Prostate gland (tissue), 2 donors: ENCODE measurements around the gene TOP1. TPM values are rescaled to one million over a fixed set of nuclear protein-coding genes. Genes with fewer than 3 reads are reported as not detected.

Experiments
- DNase-seq: peaks from one replicate; pipeline ENCODE4 v3.0.0-alpha.2; 2019; ENCODE audit warnings: low spot score
- H3K27ac ChIP-seq, 2 donors: fragments of 200-600 bp; sonication (generic); 2 replicates each; pipeline ENCODE4 v1.5.1; 2017 to 2019
- H3K27me3 ChIP-seq: fragments of 200-600 bp; sonication (generic); replicated peaks from 2 replicates; pipeline ENCODE4 v1.5.1; 2019; ENCODE audit not compliant: insufficient read depth
- H3K36me3 ChIP-seq, 2 donors: fragments of 200-600 bp; sonication (generic); 1 replicate in 1 of 2; 2 replicates in 1 of 2; pipeline versions ENCODE4 v1.5.1 to v1.8.1; 2017 to 2019
- H3K4me1 ChIP-seq: fragments of 200-600 bp; sonication (generic); replicated peaks from 2 replicates; pipeline ENCODE4 v1.5.1; 2019
- H3K4me3 ChIP-seq, 2 donors: fragments of 200-600 bp; sonication (generic); 2 replicates each; pipeline ENCODE4 v1.5.1; 2017 to 2019
- H3K9me3 ChIP-seq: fragments of 200-600 bp; sonication (generic); 2 replicates; pipeline ENCODE4 v1.5.1; 2017
- POLR2A ChIP-seq: fragments of 450-650 bp; IDR thresholded peaks from one replicate; pipeline ENCODE4 v1.6.1; 2016; ENCODE audit warnings: antibody characterized with exemption, mild to moderate bottlenecking
- POLR2AphosphoS5 ChIP-seq: sonication (generic); formaldehyde crosslinking; IDR thresholded peaks from one replicate; pipeline ENCODE4 v1.6.1; 2017; ENCODE audit warnings: antibody characterized with exemption
- WGBS: methylation state at CpG from one replicate; pipeline ENCODE4 v1.1.5; 2018; 5-methylcytosine and 5-hydroxymethylcytosine counted together
- intact Hi-C: fragments of 100-400 bp; cut with DNase I; formaldehyde crosslinking; loops from one replicate; pipeline ENCODE4 v1.14.2; 2022
- total RNA-seq, 2 donors: library from RNA; depleted of rRNA; stranded (reverse); fragments of >200 nt; gene quantifications; one replicate each; pipeline ENCODE4 v1.1.0, GENCODE V29; 2016
- TF ChIP-seq, protein P1 (sequence below), 4 experiments: fragments of 200-600 bp in 2 of 4; fragments of 450-650 bp in 2 of 4; sonication (generic) in 2 of 4; IDR thresholded peaks; 1 replicate in 3 of 4; 2 replicates in 1 of 4; pipeline ENCODE4 v1.5.1; 2016 to 2019; ENCODE audit warnings: antibody characterized with exemption in 4 of 4, mild to moderate bottlenecking in 2 of 4, moderate library complexity in 2 of 4

TOP1 gene
- total RNA-seq, 2 donors from 2014 or later, result 32.3 to 36.9 TPM

DNA sequence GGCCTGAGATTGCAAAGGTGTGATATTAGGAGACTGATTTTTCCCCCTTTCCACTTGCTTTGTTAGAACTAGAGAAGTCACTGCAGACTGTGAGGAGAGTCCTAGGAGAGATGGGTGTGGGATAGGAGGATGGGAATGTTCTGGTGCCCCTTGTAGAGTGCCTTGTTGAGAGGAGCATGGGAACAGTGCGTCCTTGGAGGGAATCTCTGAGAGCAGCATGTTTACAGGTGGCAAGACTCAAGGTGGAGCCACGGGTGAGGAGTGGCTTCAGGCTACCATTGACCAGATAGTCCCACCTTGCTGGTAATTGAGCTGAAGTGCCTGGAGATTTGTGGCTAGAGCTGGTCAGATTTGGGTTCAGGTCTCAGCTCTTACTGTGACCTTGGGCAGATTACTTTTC, 114.7 kb downstream of the TOP1 start:
- no peak for TF ChIP-seq POLR2A
- TF ChIP-seq POLR2AphosphoS5, result no peak
- TF ChIP-seq, protein P1, sequence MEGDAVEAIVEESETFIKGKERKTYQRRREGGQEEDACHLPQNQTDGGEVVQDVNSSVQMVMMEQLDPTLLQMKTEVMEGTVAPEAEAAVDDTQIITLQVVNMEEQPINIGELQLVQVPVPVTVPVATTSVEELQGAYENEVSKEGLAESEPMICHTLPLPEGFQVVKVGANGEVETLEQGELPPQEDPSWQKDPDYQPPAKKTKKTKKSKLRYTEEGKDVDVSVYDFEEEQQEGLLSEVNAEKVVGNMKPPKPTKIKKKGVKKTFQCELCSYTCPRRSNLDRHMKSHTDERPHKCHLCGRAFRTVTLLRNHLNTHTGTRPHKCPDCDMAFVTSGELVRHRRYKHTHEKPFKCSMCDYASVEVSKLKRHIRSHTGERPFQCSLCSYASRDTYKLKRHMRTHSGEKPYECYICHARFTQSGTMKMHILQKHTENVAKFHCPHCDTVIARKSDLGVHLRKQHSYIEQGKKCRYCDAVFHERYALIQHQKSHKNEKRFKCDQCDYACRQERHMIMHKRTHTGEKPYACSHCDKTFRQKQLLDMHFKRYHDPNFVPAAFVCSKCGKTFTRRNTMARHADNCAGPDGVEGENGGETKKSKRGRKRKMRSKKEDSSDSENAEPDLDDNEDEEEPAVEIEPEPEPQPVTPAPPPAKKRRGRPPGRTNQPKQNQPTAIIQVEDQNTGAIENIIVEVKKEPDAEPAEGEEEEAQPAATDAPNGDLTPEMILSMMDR (IDR thresholded peaks at IDR 0.05), result no peak
- Histone ChIP-seq H3K27ac (no peak overlapping the region), H3K27me3 (no peaks in the 10 kb centered on the region), H3K36me3 (no peaks in the 10 kb centered on the region), H3K4me3 (no peak overlapping the region), H3K9me3 (no peaks in the 10 kb centered on the region), H3K4me1 (peaks cover 9% of the 10 kb centered on the region)
- DNase-seq, result no peak
- WGBS, result 50% methylated on average over 2 of the region's 2 CpGs
- intact Hi-C loops, result no loop called here

DNA sequence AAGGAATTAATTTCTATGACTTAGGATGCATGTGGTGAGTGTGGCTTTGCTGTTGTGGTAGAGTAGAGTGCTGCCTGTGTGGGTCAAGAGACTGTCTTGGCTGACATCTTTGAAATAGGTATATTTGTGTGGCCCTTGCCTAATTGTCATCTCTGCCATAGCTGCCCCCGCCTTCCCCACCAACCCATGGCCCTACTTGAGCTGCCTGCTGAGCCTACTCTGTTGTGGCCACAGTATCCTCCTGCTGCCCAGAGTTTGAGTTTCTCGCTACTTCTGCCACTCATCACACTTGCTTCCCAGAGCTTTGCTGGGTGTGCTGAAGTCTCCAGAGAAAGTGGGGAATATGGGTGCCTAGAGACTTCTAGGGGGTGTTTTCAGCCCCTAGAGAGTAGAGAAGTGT, 116.7 kb downstream of the TOP1 start:
- no peak for TF ChIP-seq POLR2AphosphoS5
- TF ChIP-seq, protein P1 (IDR thresholded peaks at IDR 0.05), result no peak
- no peak for TF ChIP-seq POLR2A
- peak overlapping the region; percentile 34 to 55 for H3K27ac ChIP-seq
- no peak overlapping the region for H3K4me3 ChIP-seq
- no peaks in the 10 kb centered on the region for H3K9me3 ChIP-seq
- no peak for DNase-seq
- no peaks in the 10 kb centered on the region for H3K27me3 ChIP-seq
- no peaks in the 10 kb centered on the region for H3K36me3 ChIP-seq
- intact Hi-C loops, result no loop called here
- peaks cover 9% of the 10 kb centered on the region for H3K4me1 ChIP-seq
- 100% methylated on average over 2 of the region's 2 CpGs for WGBS

DNA sequence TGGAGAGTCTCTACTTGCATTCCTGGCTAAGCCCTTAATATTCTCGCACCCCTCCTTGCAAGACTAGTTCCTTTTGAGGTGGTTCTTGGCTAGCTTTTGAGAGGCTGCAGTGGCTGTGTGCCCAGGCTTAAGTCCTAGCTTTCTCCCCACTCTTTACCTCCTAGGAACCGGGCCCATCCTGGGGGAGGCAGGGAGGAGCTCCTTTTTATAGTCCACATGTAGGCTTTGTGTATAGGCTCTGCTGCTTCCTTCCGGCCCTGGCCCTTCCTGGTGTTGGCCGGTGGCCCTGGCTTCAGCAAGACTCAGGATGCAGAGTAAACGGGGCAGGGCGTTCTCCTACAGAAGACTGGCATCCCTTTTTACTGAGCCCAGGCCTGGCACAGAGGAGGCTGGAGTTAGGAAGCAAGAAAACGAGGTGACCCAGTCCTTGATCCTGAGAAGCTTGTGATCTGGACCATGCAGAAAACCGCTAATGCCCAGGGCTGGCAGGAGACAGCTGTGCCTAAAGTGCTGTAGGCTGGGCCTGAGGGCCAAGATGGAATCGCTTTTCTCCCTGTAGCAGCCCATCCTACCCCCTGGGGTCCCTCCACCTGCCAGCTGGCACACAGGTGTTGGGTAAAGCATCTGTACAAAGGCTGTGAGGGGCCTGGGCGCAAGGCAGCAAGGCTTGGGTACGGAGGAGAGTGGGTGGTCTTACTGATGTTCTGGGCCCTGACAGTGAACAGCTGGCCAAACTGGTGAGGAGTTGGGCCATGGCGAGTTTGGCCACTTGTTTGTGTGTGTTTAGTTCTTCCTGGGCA, 117.4 kb downstream of the TOP1 start:
- H3K27me3 ChIP-seq, result no peaks in the 10 kb centered on the region

DNA sequence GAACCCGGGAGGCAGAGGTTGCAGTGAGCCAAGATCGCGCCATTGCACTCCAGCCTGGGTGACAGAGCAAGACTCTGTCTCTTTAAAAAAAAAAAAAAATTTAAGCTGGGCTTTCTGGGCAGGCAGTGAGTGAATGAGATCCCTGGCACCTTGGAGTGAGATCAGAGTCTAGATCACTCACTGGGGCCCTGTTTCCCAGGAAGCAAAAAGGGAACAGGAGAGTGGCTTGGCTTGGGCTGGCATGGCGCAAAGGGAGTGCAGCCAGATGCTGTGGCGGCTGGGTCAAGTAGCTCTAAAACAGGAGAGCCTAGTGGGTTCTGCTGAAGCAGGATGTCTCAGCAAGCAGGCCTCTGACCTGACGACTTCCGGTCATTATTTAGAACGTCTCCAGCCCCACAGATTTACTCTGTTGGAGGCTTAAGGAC, 119.2 kb downstream of the TOP1 start:
- 59% methylated on average over 8 of the region's 8 CpGs for WGBS
- DNase-seq, result no peak
- Histone ChIP-seq H3K27me3 (no peaks in the 10 kb centered on the region), H3K36me3 (no peaks in the 10 kb centered on the region), H3K9me3 (no peaks in the 10 kb centered on the region), H3K27ac (peak overlapping the region in 1 of 2 donors; percentile 4), H3K4me1 (peaks cover 9% of the 10 kb centered on the region), H3K4me3 (no peak overlapping the region)
- TF ChIP-seq POLR2A, result no peak
- TF ChIP-seq, protein P1 (IDR thresholded peaks at IDR 0.05), result no peak
- TF ChIP-seq POLR2AphosphoS5, result no peak
- intact Hi-C loops, result no loop called here

More for the DNA sequence above, 117.4 kb downstream of the TOP1 start:
- TF ChIP-seq POLR2A (no peak), POLR2AphosphoS5 (peak; percentile 84)
- TF ChIP-seq, protein P1 (IDR thresholded peaks at IDR 0.05), result no peak
- Histone ChIP-seq H3K4me3 (no peak overlapping the region), H3K27ac (peak overlapping the region; percentile 34 to 55), H3K36me3 (no peaks in the 10 kb centered on the region), H3K9me3 (no peaks in the 10 kb centered on the region), H3K4me1 (peaks cover 9% of the 10 kb centered on the region)
- peak; percentile 81 for DNase-seq
- intact Hi-C loops, result no loop called here
- 22% methylated on average over 12 of the region's 12 CpGs for WGBS

DNA sequence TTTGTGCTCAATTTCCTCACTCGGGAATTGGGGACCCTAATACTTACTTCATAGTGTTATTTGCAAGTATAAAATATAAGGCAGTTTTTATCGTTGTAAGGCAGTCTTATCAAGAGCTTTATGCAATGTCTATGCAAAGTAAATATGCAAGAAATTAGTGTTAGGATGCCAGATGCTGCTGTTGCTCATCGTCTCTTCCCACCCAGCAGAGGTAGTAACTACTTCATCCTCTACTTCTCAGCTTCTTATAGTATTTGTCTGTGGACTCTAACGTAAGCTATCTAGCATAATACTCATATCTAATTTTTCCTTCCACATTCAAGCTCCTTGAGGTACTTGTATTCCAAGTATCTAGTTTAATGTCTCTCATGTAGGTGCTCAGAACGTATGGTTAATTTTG, 120.3 kb downstream of the TOP1 start:
- H3K9me3 ChIP-seq, result no peaks in the 10 kb centered on the region
- intact Hi-C loops, result no loop called here
- TF ChIP-seq POLR2AphosphoS5 (no peak), POLR2A (no peak)
- TF ChIP-seq, protein P1 (IDR thresholded peaks at IDR 0.05), result no peak
- peaks cover 9% of the 10 kb centered on the region for H3K4me1 ChIP-seq
- no peak overlapping the region for H3K4me3 ChIP-seq
- no peaks in the 10 kb centered on the region for H3K27me3 ChIP-seq
- 78% methylated on average over 5 of the region's 5 CpGs for WGBS
- no peaks in the 10 kb centered on the region for H3K36me3 ChIP-seq
- DNase-seq, result no peak
- H3K27ac ChIP-seq, result no peak overlapping the region
